MM.1S (cell line): ENCODE results near the gene ALDH1L2.

Experiments used
- EZH2 ChIP-seq: fragments of 300-600 bp; sonication (generic); optimal IDR thresholded peaks from 2 replicates; pipeline ENCODE3; 2017; ENCODE audit warnings: low read depth, mild to moderate bottlenecking, antibody characterized with exemption, low read length, mixed read lengths
- EZH2phosphoT487 ChIP-seq: fragments of 300-600 bp; sonication (generic); IDR thresholded peaks from 2 replicates; pipeline ENCODE4 v1.6.1; 2018; ENCODE audit warnings: antibody characterized with exemption, low read length
- TF ChIP-seq, protein P1 (sequence below): fragments of 300-600 bp; sonication (generic); IDR thresholded peaks from 2 replicates; pipeline ENCODE4 v1.5.1; 2016; ENCODE audit warnings: antibody characterized with exemption, low read length, mixed read lengths

DNA sequence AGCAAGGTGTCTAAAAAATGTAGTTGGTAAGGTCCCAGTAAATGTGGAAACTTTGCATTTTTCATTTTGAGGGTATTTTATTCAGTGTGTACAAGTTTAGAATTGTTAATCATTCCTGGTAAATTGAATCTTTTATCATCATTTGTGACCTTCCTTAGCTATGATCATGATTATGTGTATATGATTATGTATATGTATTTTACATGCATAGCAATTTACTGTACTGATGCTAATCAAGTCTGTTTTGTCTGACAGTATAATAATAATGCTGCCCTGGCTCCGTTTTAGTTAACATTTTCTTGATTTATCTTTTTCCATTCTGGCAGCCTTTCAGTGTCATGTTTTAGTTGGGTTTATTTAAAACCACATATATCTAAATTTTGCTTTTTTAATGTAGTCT is 32.7 kb upstream of the ALDH1L2 start:
- TF ChIP-seq, protein P1, sequence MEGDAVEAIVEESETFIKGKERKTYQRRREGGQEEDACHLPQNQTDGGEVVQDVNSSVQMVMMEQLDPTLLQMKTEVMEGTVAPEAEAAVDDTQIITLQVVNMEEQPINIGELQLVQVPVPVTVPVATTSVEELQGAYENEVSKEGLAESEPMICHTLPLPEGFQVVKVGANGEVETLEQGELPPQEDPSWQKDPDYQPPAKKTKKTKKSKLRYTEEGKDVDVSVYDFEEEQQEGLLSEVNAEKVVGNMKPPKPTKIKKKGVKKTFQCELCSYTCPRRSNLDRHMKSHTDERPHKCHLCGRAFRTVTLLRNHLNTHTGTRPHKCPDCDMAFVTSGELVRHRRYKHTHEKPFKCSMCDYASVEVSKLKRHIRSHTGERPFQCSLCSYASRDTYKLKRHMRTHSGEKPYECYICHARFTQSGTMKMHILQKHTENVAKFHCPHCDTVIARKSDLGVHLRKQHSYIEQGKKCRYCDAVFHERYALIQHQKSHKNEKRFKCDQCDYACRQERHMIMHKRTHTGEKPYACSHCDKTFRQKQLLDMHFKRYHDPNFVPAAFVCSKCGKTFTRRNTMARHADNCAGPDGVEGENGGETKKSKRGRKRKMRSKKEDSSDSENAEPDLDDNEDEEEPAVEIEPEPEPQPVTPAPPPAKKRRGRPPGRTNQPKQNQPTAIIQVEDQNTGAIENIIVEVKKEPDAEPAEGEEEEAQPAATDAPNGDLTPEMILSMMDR, result no peak
- TF ChIP-seq EZH2phosphoT487 (no peak), EZH2 (no peak)
